Measurements from ENCODE around the gene FRMD6. TPM values are rescaled to one million over a fixed set of nuclear protein-coding genes. Genes with fewer than 3 reads are reported as not detected.
"Not testable (repeated sequence)": the region's sequence is repeated elsewhere in the genome, so short reads cannot be mapped to it uniquely, and the experiment has no call there.

FRMD6 gene
- total RNA-seq, 4 donors from 2014 or later = 97.4 to 199 (median 134) TPM

- Histone ChIP-seq H3K27me3 (no peaks in the 10 kb centered on the region), H3K4me1 (no peaks in the 10 kb centered on the region), H3K9me3 (no peaks in the 10 kb centered on the region), H3K4me3 (no peak overlapping the region), H3K36me3 (no peaks in the 10 kb centered on the region), H3K27ac (no peak overlapping the region)
- no peak for TF ChIP-seq CTCF (IDR thresholded peaks at IDR 0.05)
- TF ChIP-seq POLR2A (IDR thresholded peaks at IDR 0.05) = no peak
- DNase-seq = no peak
- intact Hi-C loops (cut with DNase I; ENCODE audit: low total_unique reads) = no loop called here
Measured at GRCh38 chr14:51735851-51736250, 84.1 kb downstream of the FRMD6 start.

- intact Hi-C loops (cut with DNase I; ENCODE audit: low total_unique reads) = no loop called here
- H3K27me3 ChIP-seq = no peaks in the 10 kb centered on the region
- no peak overlapping the region for H3K27ac ChIP-seq
- H3K4me3 ChIP-seq = no peak overlapping the region
- no peaks in the 10 kb centered on the region for H3K4me1 ChIP-seq
- no peaks in the 10 kb centered on the region for H3K36me3 ChIP-seq
- TF ChIP-seq CTCF (IDR thresholded peaks at IDR 0.05) = no peak
- no peak for TF ChIP-seq POLR2A (IDR thresholded peaks at IDR 0.05)
- no peak for DNase-seq
- no peaks in the 10 kb centered on the region for H3K9me3 ChIP-seq
Measured at GRCh38 chr14:51738754-51739153, 87.0 kb downstream of the FRMD6 start.

- H3K27ac ChIP-seq = no peak overlapping the region
- DNase-seq = no peak
- no peak overlapping the region for H3K4me3 ChIP-seq
- H3K4me1 ChIP-seq = no peaks in the 10 kb centered on the region
- TF ChIP-seq CTCF (IDR thresholded peaks at IDR 0.05) = no peak
- no peak for TF ChIP-seq POLR2A (IDR thresholded peaks at IDR 0.05)
- no peaks in the 10 kb centered on the region for H3K27me3 ChIP-seq
- intact Hi-C loops (cut with DNase I; ENCODE audit: low total_unique reads) = no loop called here
- H3K36me3 ChIP-seq = no peaks in the 10 kb centered on the region
- H3K9me3 ChIP-seq = no peaks in the 10 kb centered on the region
Measured at GRCh38 chr14:51743588-51744000, 91.9 kb downstream of the FRMD6 start.

- Histone ChIP-seq H3K4me1 (no peaks in the 10 kb centered on the region), H3K9me3 (no peaks in the 10 kb centered on the region), H3K27ac (no peak overlapping the region), H3K4me3 (no peak overlapping the region), H3K36me3 (no peaks in the 10 kb centered on the region), H3K27me3 (no peaks in the 10 kb centered on the region)
- no peak for DNase-seq
- intact Hi-C loops (cut with DNase I; ENCODE audit: low total_unique reads) = no loop called here
- TF ChIP-seq CTCF (IDR thresholded peaks at IDR 0.05) = no peak
- TF ChIP-seq POLR2A (IDR thresholded peaks at IDR 0.05) = no peak
Measured at GRCh38 chr14:51744372-51745130, 92.8 kb downstream of the FRMD6 start.

GRCh38 chr14:51746823-51747222 lies 95.1 kb downstream of the FRMD6 start:
- DNase-seq; H3K27ac ChIP-seq; H3K36me3 ChIP-seq; intact Hi-C loops (cut with DNase I; ENCODE audit: low total_unique reads); H3K4me3 ChIP-seq; H3K4me1 ChIP-seq; H3K27me3 ChIP-seq; H3K9me3 ChIP-seq: not testable (repeated sequence)

Measured in uterus (tissue), 4 donors.